Measurements from ENCODE around the gene SHISA5. TPM values are rescaled to one million over a fixed set of nuclear protein-coding genes. Genes with fewer than 3 reads are reported as not detected.

SHISA5 gene
- total RNA-seq, 1 donor: 121 TPM

DNA sequence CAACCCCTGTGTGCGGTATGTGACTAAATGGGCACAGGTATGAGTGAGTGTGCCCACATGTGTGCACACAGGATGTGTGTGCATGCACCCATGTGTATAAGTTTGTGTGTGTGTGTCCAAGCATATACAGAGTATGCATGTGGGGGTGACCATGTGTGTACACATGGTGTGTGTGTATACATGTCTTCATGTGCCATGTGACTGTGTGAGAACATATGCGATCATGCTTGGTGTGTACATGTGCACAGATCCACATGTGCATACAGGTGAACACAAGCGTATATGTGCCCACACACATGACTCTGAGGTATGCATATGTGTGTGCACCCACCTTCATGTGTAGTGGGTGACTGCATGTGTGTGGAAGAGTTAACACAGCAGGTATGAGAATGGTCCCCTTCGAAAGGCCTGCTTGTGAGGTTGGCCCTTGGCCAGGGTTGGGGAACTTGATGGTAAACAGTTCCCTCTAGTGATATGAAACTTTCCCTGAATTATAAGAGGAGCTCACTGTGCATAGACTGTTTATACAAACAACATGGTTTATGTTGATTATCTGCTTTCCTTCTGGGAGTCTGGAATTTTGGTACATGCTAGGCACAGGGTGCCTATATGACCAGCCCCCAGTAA, 42.3 kb upstream of the SHISA5 start:
- no peak for DNase-seq (ENCODE audit: low read depth)
- TF ChIP-seq, protein P1, sequence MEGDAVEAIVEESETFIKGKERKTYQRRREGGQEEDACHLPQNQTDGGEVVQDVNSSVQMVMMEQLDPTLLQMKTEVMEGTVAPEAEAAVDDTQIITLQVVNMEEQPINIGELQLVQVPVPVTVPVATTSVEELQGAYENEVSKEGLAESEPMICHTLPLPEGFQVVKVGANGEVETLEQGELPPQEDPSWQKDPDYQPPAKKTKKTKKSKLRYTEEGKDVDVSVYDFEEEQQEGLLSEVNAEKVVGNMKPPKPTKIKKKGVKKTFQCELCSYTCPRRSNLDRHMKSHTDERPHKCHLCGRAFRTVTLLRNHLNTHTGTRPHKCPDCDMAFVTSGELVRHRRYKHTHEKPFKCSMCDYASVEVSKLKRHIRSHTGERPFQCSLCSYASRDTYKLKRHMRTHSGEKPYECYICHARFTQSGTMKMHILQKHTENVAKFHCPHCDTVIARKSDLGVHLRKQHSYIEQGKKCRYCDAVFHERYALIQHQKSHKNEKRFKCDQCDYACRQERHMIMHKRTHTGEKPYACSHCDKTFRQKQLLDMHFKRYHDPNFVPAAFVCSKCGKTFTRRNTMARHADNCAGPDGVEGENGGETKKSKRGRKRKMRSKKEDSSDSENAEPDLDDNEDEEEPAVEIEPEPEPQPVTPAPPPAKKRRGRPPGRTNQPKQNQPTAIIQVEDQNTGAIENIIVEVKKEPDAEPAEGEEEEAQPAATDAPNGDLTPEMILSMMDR (IDR thresholded peaks at IDR 0.05; ENCODE audit: insufficient read depth, low read depth, low read length): no peak

GRCh38 chr3:48544141-48544540, 40.2 kb upstream of the SHISA5 start:
- DNase-seq (ENCODE audit: low read depth): no peak
- TF ChIP-seq, protein P1 (IDR thresholded peaks at IDR 0.05; ENCODE audit: insufficient read depth, low read depth, low read length): no peak
- H3K4me3 ChIP-seq (ENCODE audit: low read depth, low read length): no peak overlapping the region

More for the DNA sequence above, 42.3 kb upstream of the SHISA5 start:
- H3K4me3 ChIP-seq (ENCODE audit: low read depth, low read length): no peak overlapping the region

GRCh38 chr3:48543271-48543866, 39.4 kb upstream of the SHISA5 start:
- TF ChIP-seq, protein P1 (IDR thresholded peaks at IDR 0.05; ENCODE audit: insufficient read depth, low read depth, low read length): no peak
- no peak overlapping the region for H3K4me3 ChIP-seq (ENCODE audit: low read depth, low read length)
- no peak for DNase-seq (ENCODE audit: low read depth)

- no peak overlapping the region for H3K4me3 ChIP-seq (ENCODE audit: low read depth, low read length)
- no peak for DNase-seq (ENCODE audit: low read depth)
- TF ChIP-seq, protein P1 (IDR thresholded peaks at IDR 0.05; ENCODE audit: insufficient read depth, low read depth, low read length): no peak
These were observed 34.5 kb upstream of the SHISA5 start for GRCh38 chr3:48538451-48538850.

- no peak for DNase-seq (ENCODE audit: low read depth)
- TF ChIP-seq, protein P1 (IDR thresholded peaks at IDR 0.05; ENCODE audit: insufficient read depth, low read depth, low read length): no peak
- no peak overlapping the region for H3K4me3 ChIP-seq (ENCODE audit: low read depth, low read length)
These were observed 32.8 kb upstream of the SHISA5 start for GRCh38 chr3:48536785-48537184.

GRCh38 chr3:48536116-48536515, 32.1 kb upstream of the SHISA5 start:
- TF ChIP-seq, protein P1 (IDR thresholded peaks at IDR 0.05; ENCODE audit: insufficient read depth, low read depth, low read length): no peak
- H3K4me3 ChIP-seq (ENCODE audit: low read depth, low read length): no peak overlapping the region
- no peak for DNase-seq (ENCODE audit: low read depth)

All from fibroblast of villous mesenchyme (primary cell).